HG02610 (cell line): Measurements from ENCODE around the gene ANKEF1.

Source experiments
- ATAC-seq: cut with Tn5 transposase; IDR thresholded peaks from one replicate; pipeline ENCODE4 v1.9.1; 2021; ENCODE audit warnings: mild to moderate bottlenecking, moderate library complexity; ENCODE audit not compliant: unreplicated experiment

Gene ANKEF1

DNA sequence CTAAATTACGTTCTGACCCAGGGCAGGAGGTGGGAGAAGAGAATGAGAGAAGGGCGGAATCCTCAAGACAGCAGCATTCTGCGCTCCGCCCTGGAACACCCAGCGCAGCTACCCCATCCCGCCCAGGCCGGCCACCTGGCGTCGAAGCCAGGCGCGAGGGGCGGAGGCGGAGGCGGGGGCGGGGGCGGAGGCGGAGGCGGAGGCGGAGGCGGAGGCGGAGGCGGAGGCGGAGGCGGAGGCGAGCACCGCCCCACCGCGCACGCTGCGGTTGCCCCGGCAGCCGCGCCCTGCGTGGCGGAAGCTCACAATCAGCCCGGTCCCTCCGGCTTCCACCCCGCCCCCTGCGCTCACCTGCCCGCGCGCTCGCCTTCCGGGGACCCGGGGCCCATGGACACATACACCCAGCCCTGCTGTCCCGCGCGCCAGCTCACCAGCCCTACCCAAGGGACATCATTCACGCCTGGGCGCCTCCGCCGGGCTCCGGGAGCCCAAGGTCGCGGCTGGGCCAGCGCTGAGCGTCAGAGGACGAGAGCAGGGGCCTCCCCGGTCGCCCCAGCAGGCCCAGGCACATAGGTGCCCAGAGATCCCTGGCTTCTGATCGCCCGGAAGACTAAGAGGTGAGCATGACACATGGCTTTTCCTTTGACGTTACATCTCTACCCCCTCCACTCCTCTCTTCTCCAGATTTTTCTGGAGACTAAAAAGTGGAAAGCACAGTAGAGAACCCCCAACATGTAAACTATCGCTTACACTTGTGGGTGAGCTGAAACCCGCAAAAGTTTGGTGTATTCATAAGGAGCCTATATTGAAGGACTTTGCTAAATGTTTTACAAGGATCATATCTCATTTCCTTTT lies at the start of gene ANKEF1:
TSS of gene ANKEF1 (plus strand) at position 271 of the 855 bp plus-strand sequence. CDS start 3,315 bp downstream, outside the sequence.
- ATAC-seq, result peak; percentile 97

- ATAC-seq, result no peak
These were observed 49.5 kb upstream of the ANKEF1 start for GRCh38 chr20:9985281-9985680.

DNA sequence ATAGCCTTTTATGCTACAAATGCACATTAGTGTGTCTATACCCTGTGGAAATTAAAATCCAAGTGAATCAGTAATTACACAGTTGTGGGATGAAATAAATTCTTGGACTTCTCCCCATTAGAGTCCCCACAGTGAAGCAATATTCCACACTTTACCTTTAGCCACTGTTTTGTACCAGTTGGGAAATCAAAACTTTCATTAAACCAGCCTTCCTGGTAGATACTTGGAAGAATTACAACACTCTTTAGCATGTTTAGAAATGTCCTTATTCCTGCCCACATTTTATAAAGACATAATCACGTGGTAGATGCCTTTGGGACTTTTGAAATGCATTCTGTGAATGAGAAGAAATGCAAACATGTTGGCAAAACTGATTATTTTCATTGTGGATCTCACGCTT lies 49.0 kb upstream of the ANKEF1 start:
- ATAC-seq, result no peak

- ATAC-seq, result no peak
These were observed 45.6 kb upstream of the ANKEF1 start for GRCh38 chr20:9989066-9989724.

GRCh38 chr20:9993137-9993536 lies 41.6 kb upstream of the ANKEF1 start:
- no peak for ATAC-seq

DNA sequence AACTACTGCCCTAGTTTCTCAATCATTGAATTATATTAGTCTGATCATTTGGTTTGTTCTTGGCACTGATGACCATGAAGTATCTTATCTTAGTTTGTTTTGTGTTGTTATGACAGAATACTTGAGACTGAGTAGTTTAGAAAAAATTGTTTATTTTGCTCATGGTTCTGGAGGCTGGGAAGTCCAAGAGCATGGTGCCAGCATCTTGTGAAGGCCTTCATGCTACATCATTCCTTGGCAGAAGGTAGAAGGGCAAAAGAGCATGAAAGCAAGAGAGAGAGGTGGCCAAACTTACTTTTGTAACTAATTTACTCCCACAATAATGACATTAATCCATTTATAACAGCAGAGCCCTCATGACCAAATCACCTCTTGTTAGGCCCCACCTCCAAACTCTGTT lies 40.1 kb upstream of the ANKEF1 start:
- no peak for ATAC-seq

GRCh38 chr20:9995510-9996272 lies 39.1 kb upstream of the ANKEF1 start:
- no peak for ATAC-seq

DNA sequence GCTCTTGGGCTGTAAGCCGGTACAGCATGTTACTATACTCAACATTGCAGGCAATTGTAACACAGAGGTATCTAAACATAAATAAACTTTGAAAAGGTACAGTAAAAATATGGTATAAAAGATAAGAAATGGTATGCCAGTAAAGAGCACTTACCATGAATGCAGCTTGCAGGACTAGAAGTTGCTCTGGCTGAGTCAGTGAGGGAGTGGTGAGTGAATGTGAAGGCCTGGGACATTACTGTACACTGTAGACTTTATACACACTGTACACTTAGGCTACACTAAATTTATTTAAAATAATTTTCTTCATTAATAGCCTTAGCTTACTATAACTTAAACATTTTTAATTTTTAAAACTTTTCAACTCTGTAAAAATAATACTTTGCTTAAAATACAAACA lies 37.8 kb upstream of the ANKEF1 start:
- ATAC-seq, result no peak

- ATAC-seq, result no peak
These were observed 35.1 kb upstream of the ANKEF1 start for GRCh38 chr20:9999645-10000044.

- ATAC-seq, result no peak
These were observed 31.9 kb upstream of the ANKEF1 start for GRCh38 chr20:10002866-10003265.

DNA sequence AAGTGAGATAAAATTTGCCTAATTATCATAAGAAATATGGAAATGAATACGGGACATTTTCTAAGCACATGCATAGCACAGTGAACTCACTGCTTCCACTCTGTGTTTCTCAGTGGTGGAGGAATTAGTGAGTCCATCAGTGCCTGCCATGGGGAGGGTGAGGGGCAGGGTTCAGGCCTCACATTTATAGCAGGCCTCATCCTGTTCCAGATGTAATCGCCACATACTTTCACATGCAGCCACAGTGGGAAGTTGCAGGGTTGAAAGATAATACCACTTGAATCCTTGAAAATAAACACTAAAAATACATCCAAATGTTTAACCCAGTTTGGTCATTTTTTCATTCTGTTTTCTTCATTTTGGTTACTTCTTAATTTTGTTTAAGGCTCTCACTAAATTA lies 29.9 kb upstream of the ANKEF1 start:
- ATAC-seq, result no peak

- no peak for ATAC-seq
These were observed 28.9 kb upstream of the ANKEF1 start for GRCh38 chr20:10005885-10006284.

- ATAC-seq, result no peak
These were observed 28.2 kb upstream of the ANKEF1 start for GRCh38 chr20:10006447-10007090.

DNA sequence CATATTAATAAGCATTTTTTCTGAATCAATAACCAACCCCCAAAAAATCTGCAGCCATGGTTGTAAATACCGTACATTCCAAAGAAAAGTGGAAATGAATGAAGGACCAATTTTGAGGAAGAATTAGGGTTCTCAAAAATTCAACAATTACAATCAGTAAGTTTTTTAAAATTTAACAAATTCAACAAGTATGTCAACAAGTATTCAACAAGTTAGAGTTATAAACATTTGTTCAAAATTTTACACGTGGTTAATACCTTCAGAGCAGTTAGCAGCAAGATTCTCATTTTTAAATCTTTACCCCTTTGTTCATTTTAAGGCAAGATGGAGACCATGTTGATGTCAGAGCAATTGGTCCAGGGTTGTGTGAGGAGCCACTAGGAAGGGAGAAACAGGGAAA lies 27.6 kb upstream of the ANKEF1 start:
- ATAC-seq, result no peak

- ATAC-seq, result no peak
These were observed 27.0 kb upstream of the ANKEF1 start for GRCh38 chr20:10007747-10008146.

- no peak for ATAC-seq
These were observed 22.3 kb upstream of the ANKEF1 start for GRCh38 chr20:10012464-10012863.

DNA sequence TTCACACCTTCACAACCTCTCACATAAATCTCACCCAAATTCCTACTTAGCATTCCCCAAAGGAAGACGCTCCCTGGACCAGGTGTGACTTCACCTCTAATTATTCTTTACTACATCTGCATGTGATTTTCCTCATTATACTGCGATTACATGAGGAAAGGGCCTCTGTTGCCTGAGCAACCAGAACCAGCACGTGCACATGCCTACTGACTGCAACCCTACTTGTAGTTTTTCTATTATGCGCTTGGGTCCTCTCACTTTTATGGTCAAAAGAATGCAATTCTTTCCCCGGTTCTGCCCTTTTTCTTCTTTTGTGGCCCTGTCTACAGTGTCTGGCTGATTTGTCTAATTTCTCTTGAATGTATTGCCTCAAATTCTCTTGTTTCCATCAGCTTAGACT lies 20.4 kb upstream of the ANKEF1 start:
- ATAC-seq, result no peak

DNA sequence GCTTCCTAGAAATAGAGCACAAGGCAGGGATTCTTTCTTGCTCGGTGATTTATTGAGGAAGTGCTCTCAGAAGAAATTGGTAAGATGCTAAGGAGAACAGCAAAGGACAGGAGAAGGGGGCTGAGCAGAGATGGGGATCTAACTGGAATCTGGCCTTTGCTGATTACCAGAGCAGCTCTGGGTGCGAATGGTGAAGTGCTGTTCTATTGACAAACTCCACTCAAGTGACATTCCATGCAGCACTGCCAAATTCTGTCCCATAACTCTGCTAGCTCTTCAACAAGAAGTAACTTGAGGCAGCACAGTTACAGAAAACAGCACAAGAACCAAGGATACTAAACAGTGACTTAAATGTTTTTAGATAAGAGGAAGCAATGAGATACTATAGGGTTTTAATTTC lies 13.8 kb upstream of the ANKEF1 start:
- no peak for ATAC-seq

- no peak for ATAC-seq
These were observed 12.2 kb upstream of the ANKEF1 start for GRCh38 chr20:10022625-10023024.

DNA sequence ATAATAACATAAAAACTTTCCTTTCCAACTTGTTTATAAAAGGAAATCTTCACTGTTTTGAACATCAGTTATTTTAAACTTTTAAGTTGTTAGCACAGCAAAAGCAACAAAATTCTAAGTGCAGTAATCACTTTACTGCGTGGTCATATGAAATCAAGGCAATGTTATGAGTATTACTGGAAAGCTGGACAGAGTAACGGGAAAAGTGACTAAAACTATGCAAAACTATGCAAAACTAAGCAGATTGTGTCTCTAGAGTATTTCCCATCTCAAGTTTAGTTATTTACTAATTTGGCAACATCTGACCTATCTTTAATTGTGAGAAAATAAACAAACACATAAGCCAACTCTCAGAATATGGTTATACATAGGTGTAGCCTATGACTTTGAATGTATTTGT lies 10.9 kb upstream of the ANKEF1 start:
- ATAC-seq, result no peak
